H1 (cell line): Measurements from ENCODE around the gene CRTC2. TPM values are rescaled to one million over a fixed set of nuclear protein-coding genes. Genes with fewer than 3 reads are reported as not detected.

ENCODE experiments used
- ATF3 ChIP-seq: IDR thresholded peaks from 2 replicates; pipeline ENCODE4 v1.6.1; 2011; ENCODE audit warnings: low read depth, mild to moderate bottlenecking, low read length; ENCODE audit not compliant: insufficient read depth
- BRCA1 ChIP-seq: IDR thresholded peaks from 2 replicates; pipeline ENCODE4 v1.6.1; 2012; ENCODE audit warnings: low read depth, low read length, improper control_type of control experiment
- CBX5 ChIP-seq: fragments of 300-800, 300-1000 bp; sonication (generic); IDR thresholded peaks from 2 replicates; pipeline ENCODE4 v1.7.1; 2016; ENCODE audit warnings: antibody characterized with exemption, low read length, low read depth
- CTBP2 ChIP-seq: IDR thresholded peaks from 2 replicates; pipeline ENCODE4 v1.7.0; 2011; ENCODE audit warnings: borderline replicate concordance, mild to moderate bottlenecking, moderate library complexity, mixed read lengths, low read length; ENCODE audit not compliant: insufficient read depth, insufficient read length
- E2F6 ChIP-seq: IDR thresholded peaks from 2 replicates; pipeline ENCODE4 v1.6.1; 2012; ENCODE audit warnings: inconsistent platforms
- FOSL1 ChIP-seq: IDR thresholded peaks from 2 replicates; pipeline ENCODE4 v1.6.1; 2011; ENCODE audit warnings: mild to moderate bottlenecking, low read depth, low read length, moderate library complexity; ENCODE audit not compliant: insufficient read depth
- GABPA ChIP-seq: IDR thresholded peaks from 2 replicates; pipeline ENCODE4 v1.6.1; 2011; ENCODE audit warnings: mild to moderate bottlenecking, low read length, moderate library complexity, borderline replicate concordance; ENCODE audit not compliant: insufficient read depth
- JUN ChIP-seq: IDR thresholded peaks from 2 replicates; pipeline ENCODE4 v1.6.1; 2011; ENCODE audit warnings: low read depth, mild to moderate bottlenecking, improper control_type of control experiment, low read length
- KDM1A ChIP-seq: fragments of 200-600, 300-600 bp; sonication (generic); IDR thresholded peaks from 2 replicates; pipeline ENCODE4 v1.7.1; 2016; ENCODE audit warnings: mild to moderate bottlenecking, low read length, borderline replicate concordance
- KDM4A ChIP-seq: IDR thresholded peaks from one replicate; pipeline ENCODE4 v1.7.1; 2012; ENCODE audit warnings: low read depth, mild to moderate bottlenecking, moderate library complexity, low read length, inconsistent platforms; ENCODE audit not compliant: severe bottlenecking
- NANOG ChIP-seq: IDR thresholded peaks from 2 replicates; pipeline ENCODE4 v1.6.1; 2011; ENCODE audit warnings: low read length, low read depth, mild to moderate bottlenecking, inconsistent platforms; ENCODE audit not compliant: insufficient read depth, poor library complexity, severe bottlenecking
- NRF1 ChIP-seq: IDR thresholded peaks from 2 replicates; pipeline ENCODE4 v1.6.1; 2011; ENCODE audit warnings: mild to moderate bottlenecking, low read depth, low read length, improper control_type of control experiment
- PHF8 ChIP-seq: fragments of 200-600 bp; sonication (generic); conservative IDR thresholded peaks from 2 replicates; pipeline ENCODE4 v1.7.1; 2012; ENCODE audit warnings: low read depth, mild to moderate bottlenecking, inconsistent platforms, low read length, moderate library complexity
- POLR2AphosphoS5 ChIP-seq: IDR thresholded peaks from 2 replicates; pipeline ENCODE4 v1.6.1; 2011; ENCODE audit warnings: low read depth, low read length
- RFX5 ChIP-seq: IDR thresholded peaks from 2 replicates; pipeline ENCODE4 v1.6.1; 2011; ENCODE audit warnings: low read depth, low read length, improper control_type of control experiment, borderline replicate concordance
- SIRT6 ChIP-seq: IDR thresholded peaks from one replicate; pipeline ENCODE4 v1.7.1; 2012; ENCODE audit warnings: low read length, inconsistent platforms
- SIX5 ChIP-seq: IDR thresholded peaks from 2 replicates; pipeline ENCODE4 v1.6.1; 2011; ENCODE audit warnings: mild to moderate bottlenecking, low read depth, low read length
- SP1 ChIP-seq: IDR thresholded peaks from 2 replicates; pipeline ENCODE4 v1.6.1; 2011; ENCODE audit warnings: low read depth, low read length
- TBP ChIP-seq: IDR thresholded peaks from 2 replicates; pipeline ENCODE4 v1.6.1; 2011; ENCODE audit warnings: low read depth, low read length, improper control_type of control experiment
- TCF12 ChIP-seq: IDR thresholded peaks from 2 replicates; pipeline ENCODE4 v1.6.1; 2011; ENCODE audit warnings: low read depth, mild to moderate bottlenecking, low read length
- TEAD4 ChIP-seq: IDR thresholded peaks from 2 replicates; pipeline ENCODE4 v1.6.1; 2012; ENCODE audit warnings: low read depth, low read length, inconsistent platforms, mixed read lengths
- YY1 ChIP-seq: IDR thresholded peaks from 2 replicates; pipeline ENCODE4 v1.6.1; 2011; ENCODE audit warnings: low read depth, mild to moderate bottlenecking, low read length
- polyA plus RNA-seq, 7 experiments: library from polyadenylated mRNA; depleted of rRNA in 3 of 7; stranded (reverse) in 5 of 7; unstranded in 2 of 7; fragments of >200 nt in 5 of 7; fragments of 200-250 nt in 2 of 7; gene quantifications; 1 replicate in 5 of 7; 2 replicates in 1 of 7; 4 replicates in 1 of 7; pipeline versions ENCODE4 v1.2.1 to v1.2.3, GENCODE V29; 2011 to 2013; ENCODE audit warnings: missing spikeins in 2 of 7, mixed read lengths in 2 of 7
- total RNA-seq: library from RNA; stranded (reverse); fragmentation: NEBNext Ultra II Directional; extraction: Animal tissue kit (Norgen Biotek cat#: 25700); gene quantifications from 2 replicates; pipeline ENCODE4 v1.2.1, GENCODE V29; 2021

Gene CRTC2
- total and polyA plus RNA-seq, 2 of the 8 experiments (the other 6 are each of a cell fraction or from before 2014, with no cell fraction given), result 28.6 to 34.3 TPM

- peak; percentile 79 for TF ChIP-seq POLR2AphosphoS5
- no peak for TF ChIP-seq JUN
- no peak for TF ChIP-seq BRCA1
- TF ChIP-seq PHF8, result peak; percentile 80
- no peak for TF ChIP-seq TCF12
- TF ChIP-seq CBX5, result no peak
- no peak for TF ChIP-seq TEAD4
- TF ChIP-seq TBP, result peak; percentile 67
- TF ChIP-seq SP1, result peak; percentile 66; the same call in 1 of the 2 replicates
- no peak for TF ChIP-seq KDM1A
- TF ChIP-seq E2F6, result no peak
- TF ChIP-seq SIX5, result peak; percentile 99
- no peak for TF ChIP-seq SIRT6
- peak; percentile 76 for TF ChIP-seq YY1
- no peak for TF ChIP-seq NRF1
- TF ChIP-seq NANOG, result no peak
- no peak for TF ChIP-seq CTBP2
- no peak for TF ChIP-seq FOSL1
- no peak for TF ChIP-seq ATF3
- TF ChIP-seq GABPA, result peak; percentile 86; the same call in 1 of the 2 replicates
- no peak for TF ChIP-seq RFX5
- TF ChIP-seq KDM4A, result peak; percentile 30
Observed at GRCh38 chr1:153958111-153958960, at the start of gene CRTC2 (continued).
